NCI-H1417 (cell line): ENCODE results near the gene VWC2.

Source experiments
- DNase-seq, 3 experiments: peaks; one replicate each; lab custom pipeline; 2025; lab: John Stamatoyannopoulos, UW

VWC2 gene

DNA sequence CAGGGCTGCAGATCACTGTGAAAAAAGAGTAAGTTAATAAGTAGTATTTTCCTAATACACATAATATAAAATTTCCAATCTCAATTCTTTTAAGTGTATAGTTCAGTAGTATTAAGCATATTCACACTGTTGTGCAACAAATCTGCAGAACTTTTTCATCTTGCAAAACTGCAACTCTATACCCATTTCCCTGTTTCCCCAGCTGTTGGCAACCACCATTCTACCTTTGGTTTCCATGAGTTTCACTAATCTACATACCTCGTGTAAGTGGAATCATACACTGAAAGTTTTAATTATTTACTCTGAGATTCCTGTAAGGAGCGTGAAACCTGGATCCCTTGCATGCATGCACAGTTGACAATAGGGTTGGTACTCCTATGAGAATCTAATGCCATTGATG is 164.2 kb downstream of the VWC2 start:
- no peak for DNase-seq
